CD4-positive, alpha-beta T cell (primary cell): Measurements from ENCODE around the gene ASPA. TPM values are rescaled to one million over a fixed set of nuclear protein-coding genes. Genes with fewer than 3 reads are reported as not detected.
"Not testable (repeated sequence)": the region's sequence is repeated elsewhere in the genome, so short reads cannot be mapped to it uniquely, and the experiment has no call there.

ENCODE experiments used
- ATAC-seq: fragments of 200-7000 bp; cut with Tn5 transposase; one replicate; pipeline ENCODE4 v1.10.0; 2022; ENCODE audit warnings: mild to moderate bottlenecking; ENCODE audit not compliant: poor library complexity
- CTCF ChIA-PET: fragments of 350-600 bp; sonication (Branson Sonifier 250); formaldehyde crosslinking; loops from one replicate; lab custom pipeline; 2021; ENCODE audit warnings: antibody characterized with exemption, inconsistent platforms; lab: Charles Lee
- POLR2A ChIA-PET: fragments of 350-600 bp; sonication (Branson Sonifier 250); formaldehyde crosslinking; loops from one replicate; lab custom pipeline; 2021; ENCODE audit warnings: antibody characterized with exemption, inconsistent platforms; lab: Charles Lee
- DNase-seq, 14 experiments: peaks; one replicate each; pipeline ENCODE4 v3.0.0-alpha.2; 2013 to 2020; ENCODE audit warnings: mixed read lengths in 2 of 14
- H3K27ac ChIP-seq, 2 donors: one replicate each; pipeline versions ENCODE4 v1.5.1 to v1.7.0; 2013; ENCODE audit warnings: low read length in 2 of 2, low read depth in 1 of 2, mild to moderate bottlenecking in 1 of 2
- H3K27me3 ChIP-seq, 2 experiments: 1 replicate in 1 of 2; 2 replicates in 1 of 2; pipeline versions ENCODE4 v1.6.1 to v1.7.0; 2013; ENCODE audit warnings: low read length in 2 of 2, control low read depth in 1 of 2, mild to moderate bottlenecking in 1 of 2, moderate library complexity in 1 of 2; ENCODE audit not compliant: insufficient read depth in 2 of 2, control insufficient read depth in 1 of 2
- H3K36me3 ChIP-seq: one replicate; pipeline ENCODE4 v1.6.1; 2013; ENCODE audit warnings: low read length, control low read depth; ENCODE audit not compliant: insufficient read depth
- H3K4me1 ChIP-seq: one replicate; pipeline ENCODE4 v1.6.1; 2013; ENCODE audit warnings: low read length, control low read depth; ENCODE audit not compliant: insufficient read depth
- H3K4me3 ChIP-seq: one replicate; pipeline ENCODE4 v1.5.1; 2013; ENCODE audit warnings: mild to moderate bottlenecking, low read length, moderate library complexity
- H3K9me3 ChIP-seq, 2 experiments: 1 replicate in 1 of 2; 2 replicates in 1 of 2; pipeline versions ENCODE4 v1.6.1 to v1.7.0; 2013; ENCODE audit warnings: low read length in 2 of 2, mild to moderate bottlenecking in 2 of 2, control low read depth in 1 of 2, moderate library complexity in 1 of 2; ENCODE audit not compliant: control insufficient read depth in 1 of 2, insufficient read depth in 1 of 2
- H3K27ac Mint-ChIP-seq: one replicate; pipeline ENCODE4 v1.8.0; 2020; ENCODE audit warnings: mixed read lengths
- H3K27me3 Mint-ChIP-seq: one replicate; pipeline ENCODE4 v1.8.0; 2021; ENCODE audit warnings: mixed read lengths
- H3K36me3 Mint-ChIP-seq: one replicate; pipeline ENCODE4 v1.8.0; 2021; ENCODE audit warnings: low read depth, mixed read lengths
- H3K4me1 Mint-ChIP-seq: one replicate; pipeline ENCODE4 v1.8.0; 2021; ENCODE audit warnings: low read depth, mixed read lengths
- H3K4me3 Mint-ChIP-seq: one replicate; pipeline ENCODE4 v1.8.0; 2020; ENCODE audit warnings: mild to moderate bottlenecking, mixed read lengths
- H3K9me3 Mint-ChIP-seq: one replicate; pipeline ENCODE4 v1.8.0; 2020; ENCODE audit warnings: mixed read lengths
- intact Hi-C, 2 experiments: fragments of 100-400 bp; cut with DNase I in 1 of 2; cut with micrococcal nuclease in 1 of 2; formaldehyde crosslinking; loops; one replicate each; pipeline versions ENCODE4 v1.15.1 to v1.9.0; 2023 to 2025; cut with DNase I, micrococcal nuclease
- total RNA-seq, 174 experiments: library from RNA in 2 of 174; stranded (reverse) in 2 of 174; gene quantifications; one replicate each; pipeline ENCODE4 v1.2.3 and lab custom pipeline; 2021 to 2026
- TF ChIP-seq, protein P1 (sequence below): fragments of 200-600 bp; IDR thresholded peaks from one replicate; pipeline ENCODE4 v1.8.0; 2022; ENCODE audit warnings: antibody characterized with exemption, mild to moderate bottlenecking

The ASPA gene
- total RNA-seq, 2 experiments from 2014 or later, result not detected

DNA sequence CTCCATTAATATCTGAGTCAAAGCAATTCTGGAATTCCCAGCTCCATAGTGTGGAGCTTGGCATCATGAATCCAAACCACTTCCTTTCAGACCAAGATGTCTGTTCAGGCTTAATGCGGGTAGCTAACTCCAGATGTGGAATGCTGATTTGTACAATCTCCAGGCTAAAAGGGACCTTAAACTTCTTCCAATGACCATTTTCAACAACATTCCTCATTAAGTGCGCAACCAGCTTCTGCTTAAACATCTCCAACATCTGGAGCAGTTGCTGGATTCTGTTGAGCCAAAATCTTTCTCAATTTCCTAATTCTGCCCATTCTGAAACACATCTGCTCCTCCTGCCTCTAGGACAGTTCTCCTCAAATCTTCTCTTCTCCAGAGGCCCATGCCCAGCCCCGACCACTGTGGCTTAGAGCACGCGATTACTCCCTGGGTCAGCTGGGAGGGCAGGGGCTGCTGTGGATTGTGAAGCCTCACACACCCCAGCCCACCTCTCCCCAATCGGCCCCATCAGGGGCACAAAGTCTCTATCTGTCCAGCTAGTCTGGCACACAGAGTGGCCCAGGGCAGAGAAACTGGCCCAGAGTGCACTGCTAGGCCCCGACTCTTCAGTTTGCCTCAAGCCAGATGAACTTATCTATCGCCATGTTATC, 36.2 kb downstream of the ASPA start:
- ChIA-PET POLR2A (no interaction called here), CTCF (no interaction called here)
- Histone ChIP-seq H3K4me1 (no peaks in the 10 kb centered on the region), H3K4me3 (no peak overlapping the region), H3K36me3 (no peaks in the 10 kb centered on the region), H3K27ac (no peak overlapping the region), H3K9me3 (no peaks in the 10 kb centered on the region), H3K27me3 (no peaks in the 10 kb centered on the region)
- ATAC-seq (no peak), DNase-seq (no peak)
- Mint-ChIP-seq H3K4me1 (no peaks in the 10 kb centered on the region), H3K27ac (no peak overlapping the region), H3K27me3 (no peaks in the 10 kb centered on the region), H3K4me3 (no peak overlapping the region), H3K9me3 (peaks cover 1% of the 10 kb centered on the region), H3K36me3 (no peaks in the 10 kb centered on the region)
- intact Hi-C loops, result no loop called here
- TF ChIP-seq, protein P1, sequence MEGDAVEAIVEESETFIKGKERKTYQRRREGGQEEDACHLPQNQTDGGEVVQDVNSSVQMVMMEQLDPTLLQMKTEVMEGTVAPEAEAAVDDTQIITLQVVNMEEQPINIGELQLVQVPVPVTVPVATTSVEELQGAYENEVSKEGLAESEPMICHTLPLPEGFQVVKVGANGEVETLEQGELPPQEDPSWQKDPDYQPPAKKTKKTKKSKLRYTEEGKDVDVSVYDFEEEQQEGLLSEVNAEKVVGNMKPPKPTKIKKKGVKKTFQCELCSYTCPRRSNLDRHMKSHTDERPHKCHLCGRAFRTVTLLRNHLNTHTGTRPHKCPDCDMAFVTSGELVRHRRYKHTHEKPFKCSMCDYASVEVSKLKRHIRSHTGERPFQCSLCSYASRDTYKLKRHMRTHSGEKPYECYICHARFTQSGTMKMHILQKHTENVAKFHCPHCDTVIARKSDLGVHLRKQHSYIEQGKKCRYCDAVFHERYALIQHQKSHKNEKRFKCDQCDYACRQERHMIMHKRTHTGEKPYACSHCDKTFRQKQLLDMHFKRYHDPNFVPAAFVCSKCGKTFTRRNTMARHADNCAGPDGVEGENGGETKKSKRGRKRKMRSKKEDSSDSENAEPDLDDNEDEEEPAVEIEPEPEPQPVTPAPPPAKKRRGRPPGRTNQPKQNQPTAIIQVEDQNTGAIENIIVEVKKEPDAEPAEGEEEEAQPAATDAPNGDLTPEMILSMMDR, result no peak

GRCh38 chr17:3512505-3513171, 36.8 kb downstream of the ASPA start:
- Mint-ChIP-seq H3K4me3 (peak overlapping the region; percentile 36), H3K27ac (no peak overlapping the region), H3K4me1 (no peaks in the 10 kb centered on the region), H3K9me3 (no peaks in the 10 kb centered on the region), H3K27me3 (no peaks in the 10 kb centered on the region), H3K36me3 (no peaks in the 10 kb centered on the region)
- no peaks in the 10 kb centered on the region for H3K4me1 ChIP-seq
- CTCF ChIA-PET, result no interaction called here
- TF ChIP-seq, protein P1, result no peak
- no peaks in the 10 kb centered on the region for H3K9me3 ChIP-seq
- no peak for DNase-seq
- no peaks in the 10 kb centered on the region for H3K27me3 ChIP-seq
- POLR2A ChIA-PET, result no interaction called here
- ATAC-seq, result no peak
- H3K36me3 ChIP-seq, result no peaks in the 10 kb centered on the region
- no peak overlapping the region for H3K27ac ChIP-seq
- intact Hi-C loops, result no loop called here
- no peak overlapping the region for H3K4me3 ChIP-seq

- Mint-ChIP-seq H3K36me3 (no peaks in the 10 kb centered on the region), H3K9me3 (no peaks in the 10 kb centered on the region), H3K27me3 (no peaks in the 10 kb centered on the region), H3K4me1 (no peaks in the 10 kb centered on the region), H3K27ac (no peak overlapping the region), H3K4me3 (peak overlapping the region; percentile 63)
- no peaks in the 10 kb centered on the region for H3K4me1 ChIP-seq
- H3K36me3 ChIP-seq, result no peaks in the 10 kb centered on the region
- POLR2A ChIA-PET, result no interaction called here
- DNase-seq (peak in 1 of 14 experiments; percentile 20), ATAC-seq (peak; percentile 34)
- H3K4me3 ChIP-seq, result no peak overlapping the region
- CTCF ChIA-PET, result no interaction called here
- no peak overlapping the region for H3K27ac ChIP-seq
- intact Hi-C loops, result no loop called here
- no peaks in the 10 kb centered on the region for H3K9me3 ChIP-seq
- TF ChIP-seq, protein P1, result no peak
- H3K27me3 ChIP-seq, result no peaks in the 10 kb centered on the region
Observed at GRCh38 chr17:3513305-3514035, 37.7 kb downstream of the ASPA start.

DNA sequence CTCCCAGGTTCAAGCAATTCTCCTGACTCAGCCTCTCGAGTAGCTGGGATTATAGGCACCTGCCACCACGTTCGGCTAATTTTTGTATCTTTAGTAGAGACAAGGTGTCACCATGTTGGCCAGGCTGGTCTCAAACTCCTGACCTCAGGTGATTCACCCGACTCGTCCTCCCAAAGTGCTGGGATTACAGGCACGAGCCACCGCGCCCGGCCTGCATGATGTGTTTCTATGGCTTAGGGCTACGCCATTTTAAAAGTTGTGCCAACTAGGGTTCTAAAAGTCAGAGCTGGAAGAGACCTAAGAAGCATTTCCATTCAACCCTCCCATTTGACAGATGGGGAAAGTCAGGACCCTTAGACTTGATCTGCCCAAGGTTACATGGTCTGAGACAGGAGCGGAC, 38.4 kb downstream of the ASPA start:
- H3K4me3 ChIP-seq, intact Hi-C loops, H3K4me3 Mint-ChIP-seq, H3K27me3 ChIP-seq, CTCF ChIA-PET, H3K9me3 ChIP-seq, POLR2A ChIA-PET, H3K4me1 Mint-ChIP-seq, H3K36me3 Mint-ChIP-seq, H3K4me1 ChIP-seq, DNase-seq, H3K27ac ChIP-seq, H3K36me3 ChIP-seq, H3K27me3 Mint-ChIP-seq, ATAC-seq, H3K27ac Mint-ChIP-seq, H3K9me3 Mint-ChIP-seq: not testable (repeated sequence)
